Measurements from ENCODE around the gene SESN1.

Gene SESN1

DNA sequence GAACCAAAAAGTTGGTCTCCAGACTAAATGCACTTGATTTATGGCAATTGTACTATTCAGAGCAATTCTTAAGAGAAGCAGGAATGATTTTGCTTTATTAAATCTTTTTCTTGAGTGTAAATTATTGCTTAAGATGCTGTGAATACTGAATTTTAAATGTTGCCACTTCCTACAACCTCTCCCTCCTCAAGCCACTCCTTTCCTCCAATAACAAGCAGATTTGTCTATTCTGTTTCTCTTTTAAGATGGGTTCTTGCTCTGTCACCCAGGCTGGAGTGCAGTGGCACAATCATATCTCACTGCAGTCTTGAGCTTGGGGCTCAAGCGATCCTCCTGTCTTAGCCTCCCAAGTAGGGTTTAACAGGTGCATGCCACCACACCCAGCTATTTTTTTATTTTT is 65.3 kb downstream of the SESN1 start:
- no peak for DNase-seq (ENCODE audit: low spot score)

DNA sequence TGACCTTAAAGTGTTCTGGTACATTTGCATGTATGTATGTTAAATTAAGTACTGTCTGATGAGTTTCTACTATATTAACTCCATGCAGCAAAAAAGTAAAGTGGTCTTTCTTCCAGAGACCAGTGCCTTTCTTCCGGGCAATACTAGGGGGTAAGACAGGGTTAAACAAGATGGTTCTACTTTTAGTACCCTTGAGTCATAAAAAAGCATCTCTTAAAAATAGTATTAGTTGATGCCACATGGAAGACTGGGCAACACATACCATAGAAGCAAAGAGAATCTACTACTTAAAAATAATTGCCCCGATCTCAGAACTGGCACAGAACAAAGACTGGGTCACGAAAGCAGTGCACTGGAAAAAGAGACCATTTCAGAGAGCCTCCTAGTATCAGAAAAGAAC is 66.2 kb downstream of the SESN1 start:
- DNase-seq (ENCODE audit: low spot score) = no peak

DNA sequence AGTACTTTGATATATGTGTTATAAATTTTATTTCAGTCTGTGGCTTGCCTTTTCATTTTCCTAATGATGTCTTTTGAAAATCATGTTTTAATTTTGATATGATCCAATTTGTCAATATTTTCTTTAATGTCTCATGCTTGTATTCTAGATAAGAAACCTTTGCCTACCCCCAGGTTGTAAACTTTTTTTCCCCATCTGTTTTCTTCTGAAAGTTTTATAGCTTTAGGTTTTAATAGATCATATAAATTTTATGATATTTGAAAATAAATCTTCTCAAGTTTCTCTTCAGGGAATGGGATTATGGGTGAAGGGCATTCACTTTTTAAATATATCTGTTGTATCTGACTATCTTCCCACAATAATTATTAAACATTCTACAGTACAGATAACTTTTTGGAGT is 66.7 kb downstream of the SESN1 start:
- no peak for DNase-seq (ENCODE audit: low spot score)

DNA sequence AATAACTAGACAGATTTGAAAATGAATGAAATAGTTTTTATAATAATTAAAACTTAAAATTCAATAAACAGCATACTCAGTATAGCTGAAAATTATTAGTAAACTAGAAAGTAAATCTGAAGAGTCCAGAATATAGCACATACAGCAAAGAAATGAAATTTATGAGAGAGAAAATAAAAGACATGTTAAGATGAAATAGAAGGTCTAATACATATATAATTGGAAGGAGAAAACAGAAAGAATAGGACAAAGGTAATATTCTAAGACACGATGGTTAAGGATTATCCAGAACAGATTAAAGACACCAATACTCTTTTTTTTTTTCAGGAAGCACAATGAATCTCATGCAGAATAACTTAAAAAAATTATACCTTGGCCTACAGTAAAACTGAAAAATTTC is 69.0 kb downstream of the SESN1 start:
- no peak for DNase-seq (ENCODE audit: low spot score)

DNA sequence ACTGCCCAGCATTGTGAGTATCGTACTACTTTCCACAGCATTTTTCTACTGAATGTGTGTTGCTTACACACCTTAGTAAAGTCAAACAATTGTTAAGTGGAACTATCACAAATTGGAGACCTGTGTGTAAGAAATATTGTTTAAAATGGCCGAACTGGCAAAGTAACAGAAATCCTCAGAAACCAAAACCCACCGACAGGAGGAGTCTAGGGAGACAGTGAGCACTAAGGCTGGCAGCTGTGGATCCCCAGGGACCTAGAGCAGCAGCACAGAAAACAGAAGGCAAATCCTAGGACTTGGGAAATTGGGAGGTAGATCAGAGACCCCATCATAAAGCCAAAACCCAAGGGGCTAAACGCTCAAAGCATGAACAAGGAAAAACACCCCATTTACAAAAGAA is 69.9 kb downstream of the SESN1 start:
- DNase-seq (ENCODE audit: low spot score) = no peak

DNA sequence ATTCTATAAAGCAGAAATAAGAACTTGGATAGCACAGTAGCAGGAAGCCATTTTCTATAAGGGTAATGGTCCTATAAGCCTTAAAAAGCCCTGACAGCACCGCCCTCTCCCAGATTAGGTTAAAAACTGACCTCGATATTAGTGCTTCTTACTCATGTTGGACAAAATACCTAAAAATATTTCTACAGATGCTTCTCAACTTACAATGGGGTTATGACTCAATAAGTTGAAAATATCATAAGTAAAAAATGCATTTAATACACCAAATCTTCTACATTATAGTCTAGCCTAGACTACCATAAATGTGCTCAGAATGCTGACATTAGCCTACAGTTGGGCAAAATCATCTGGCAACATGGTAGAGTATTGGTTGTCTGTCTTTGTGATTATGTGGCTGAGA is 70.3 kb downstream of the SESN1 start:
- no peak for DNase-seq (ENCODE audit: low spot score)

DNA sequence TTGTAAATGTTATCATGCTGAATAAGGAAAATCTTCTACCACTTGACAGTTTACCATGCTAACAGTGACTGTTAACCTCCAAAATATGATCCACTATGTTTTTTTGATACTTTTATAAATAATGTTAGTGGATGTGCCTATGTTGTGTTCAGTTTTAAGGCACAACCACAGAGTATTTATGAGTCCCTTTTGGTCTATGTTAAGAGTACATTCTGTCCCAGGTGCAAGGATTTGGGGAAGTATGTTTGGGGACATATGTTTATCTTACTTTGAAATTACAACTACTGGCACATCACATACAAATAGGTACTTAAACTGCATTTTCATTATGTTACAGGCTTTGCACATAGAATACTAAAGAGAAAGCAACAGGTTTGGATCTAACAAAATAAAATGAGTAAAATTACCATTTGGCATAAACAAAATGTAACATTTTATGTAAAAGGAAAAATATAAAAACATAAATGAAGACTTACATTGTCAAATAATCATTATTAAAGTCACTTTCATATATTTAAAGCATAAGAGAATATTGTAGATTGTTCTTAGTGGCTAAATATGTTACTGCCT is 71.2 kb downstream of the SESN1 start:
- no peak for DNase-seq (ENCODE audit: low spot score)

DNA sequence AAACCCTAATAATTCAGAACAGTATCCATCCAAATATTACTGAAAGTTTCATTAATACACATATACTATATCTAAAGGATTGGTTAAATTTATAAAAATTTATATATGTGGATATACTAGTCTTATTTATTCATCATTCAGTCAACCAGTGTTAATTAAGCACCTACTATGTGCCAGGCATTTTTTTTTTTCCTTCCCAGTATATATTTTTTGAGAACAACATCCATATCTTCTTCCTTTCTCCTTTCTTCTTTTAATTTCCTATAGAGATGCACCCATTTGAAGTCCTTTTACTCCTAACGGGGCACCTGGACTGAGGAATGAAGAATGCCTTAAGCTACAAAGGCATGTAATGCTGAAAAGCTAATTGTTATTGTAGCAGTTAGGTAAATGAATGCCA is 72.8 kb downstream of the SESN1 start:
- DNase-seq (ENCODE audit: low spot score) = no peak

DNA sequence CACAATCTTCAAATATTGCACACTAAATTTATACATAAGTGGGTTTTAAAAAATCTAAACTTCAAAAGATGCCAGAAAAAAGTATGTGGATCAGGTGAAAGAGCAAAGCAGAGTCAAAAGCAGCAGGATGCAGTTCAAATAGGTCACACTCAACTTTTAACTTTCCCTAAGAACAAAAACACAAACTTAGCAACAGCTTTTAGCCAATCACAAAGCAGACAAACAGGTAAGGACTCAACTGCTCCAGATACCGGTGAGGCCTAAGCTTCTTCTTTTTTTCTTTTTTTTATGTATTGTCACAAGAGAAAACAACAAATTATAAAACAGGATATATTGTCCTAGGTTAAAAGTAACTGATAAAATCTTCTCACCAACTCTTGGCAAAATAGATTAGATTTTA is 74.7 kb downstream of the SESN1 start:
- no peak for DNase-seq (ENCODE audit: low spot score)

DNA sequence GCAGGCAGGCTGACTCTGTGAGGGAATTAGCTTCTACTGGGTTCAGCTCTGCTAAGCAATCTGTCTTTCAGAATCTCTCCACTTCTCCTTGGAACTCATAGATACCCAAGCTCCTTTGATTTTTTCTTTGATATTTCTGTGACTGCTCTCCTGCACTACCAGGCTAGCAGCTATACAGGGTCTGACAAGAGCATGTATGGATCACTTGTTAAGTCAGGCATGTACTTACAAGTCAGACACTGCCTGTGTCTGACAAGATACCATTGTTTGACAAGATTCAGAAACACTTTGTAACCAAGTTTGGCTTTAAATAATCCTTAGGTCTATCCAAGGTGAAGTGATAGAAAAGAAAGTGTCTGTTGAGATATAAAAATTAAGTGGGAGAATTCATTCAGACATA is 79.5 kb downstream of the SESN1 start:
- DNase-seq (ENCODE audit: low spot score) = no peak

DNA sequence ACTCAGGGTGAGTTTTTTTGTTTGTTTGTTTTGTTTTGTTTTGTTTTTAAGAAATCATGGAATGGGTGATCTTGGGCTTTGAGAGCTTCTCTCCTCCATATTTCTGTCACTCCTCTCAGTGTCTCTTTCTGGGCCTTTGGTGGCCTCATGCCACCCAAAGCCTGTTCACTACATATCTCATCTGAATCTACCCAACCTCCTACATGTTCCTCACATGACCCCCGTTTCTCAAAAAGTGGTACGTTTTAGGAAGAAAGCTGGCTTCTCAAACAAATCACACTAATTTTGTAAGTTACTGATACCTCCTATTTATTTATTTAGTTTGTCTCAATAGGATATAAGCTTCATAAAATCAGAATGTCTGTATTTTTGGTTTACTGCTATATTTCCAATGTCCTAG is 80.0 kb downstream of the SESN1 start:
- no peak for DNase-seq (ENCODE audit: low spot score)

DNA sequence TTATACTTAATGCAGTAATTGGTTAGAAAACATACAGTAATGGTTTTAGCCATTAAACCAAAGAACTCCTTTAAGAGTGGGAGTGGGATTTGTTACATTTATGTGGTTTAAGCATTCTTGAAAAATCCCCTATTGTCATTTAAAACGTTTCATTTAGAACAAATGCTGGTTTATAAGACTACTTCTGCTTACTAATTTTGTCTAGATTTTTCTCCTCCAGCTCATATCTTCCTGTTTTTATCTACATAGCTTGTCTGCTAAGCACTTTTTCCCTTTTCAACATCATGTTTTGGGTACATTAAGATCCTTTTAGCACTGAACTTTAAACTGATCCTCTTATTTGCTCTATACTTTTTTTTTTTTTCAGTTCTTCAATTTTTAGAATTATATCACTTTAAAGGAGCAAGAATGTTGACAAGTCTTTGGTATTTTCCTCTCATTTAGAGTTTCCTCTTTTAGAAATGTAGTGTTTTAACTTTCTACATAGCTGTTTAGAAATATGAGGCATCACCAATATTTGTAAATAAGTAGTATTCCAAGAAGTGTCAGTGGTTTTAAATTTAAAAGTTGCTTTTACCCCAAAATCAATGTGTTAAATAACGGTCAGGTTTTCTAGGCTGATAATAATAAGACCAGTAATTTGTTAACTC is 80.9 kb downstream of the SESN1 start:
- DNase-seq (ENCODE audit: low spot score) = no peak

DNA sequence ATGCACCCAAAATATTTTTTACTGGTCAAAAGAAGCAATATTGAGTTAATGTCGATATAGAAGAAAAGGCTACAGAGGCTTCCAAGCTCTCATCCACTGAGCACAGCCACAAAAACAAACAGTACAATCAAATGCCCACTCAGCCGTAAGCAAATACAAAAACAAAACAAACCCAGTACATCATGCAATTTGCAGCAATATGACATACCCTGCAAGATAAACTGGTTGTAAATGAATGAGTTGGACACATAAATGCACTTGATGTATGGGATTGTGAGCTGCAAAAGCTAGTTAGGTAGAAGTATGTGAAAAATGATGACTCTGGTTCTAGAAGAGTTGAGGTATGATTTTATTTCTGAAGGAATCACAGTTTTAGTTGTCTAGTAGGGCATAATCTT is 83.9 kb downstream of the SESN1 start:
- DNase-seq (ENCODE audit: low spot score) = peak; percentile 12

DNA sequence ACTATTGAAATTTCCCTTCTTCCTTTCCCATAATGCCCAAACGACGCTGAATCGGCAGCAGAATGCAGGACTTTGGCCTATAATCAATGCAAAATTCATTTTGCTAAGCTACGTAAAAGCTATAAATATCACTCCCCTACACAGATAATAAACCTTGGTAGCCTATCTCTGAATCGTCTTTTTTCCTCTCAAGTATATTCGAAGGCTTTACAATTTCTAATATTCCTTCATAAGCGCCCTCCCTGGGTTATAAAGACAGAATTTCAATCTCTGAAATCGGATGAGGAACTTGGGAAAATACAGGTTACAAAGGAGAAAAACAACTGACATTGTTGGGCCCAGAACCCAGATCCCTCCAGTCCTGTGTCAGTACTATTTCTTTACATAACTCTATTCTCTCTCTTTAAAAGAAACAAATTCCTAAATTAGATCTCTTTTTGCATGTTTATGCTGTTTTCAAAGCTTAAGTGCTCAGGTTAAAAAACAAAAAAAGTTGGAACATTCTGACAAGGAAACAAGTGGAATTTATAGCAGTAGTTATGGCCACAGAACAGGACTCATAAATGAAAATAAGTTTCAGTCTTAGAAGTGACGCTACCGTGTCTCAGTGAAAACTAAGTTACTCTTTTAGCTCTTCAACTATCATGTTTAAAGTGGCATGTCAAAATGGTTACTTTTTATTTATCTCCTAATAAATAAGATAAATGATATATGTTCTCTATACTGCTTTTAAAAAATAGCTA is 84.5 kb downstream of the SESN1 start:
- DNase-seq (ENCODE audit: low spot score) = no peak

DNA sequence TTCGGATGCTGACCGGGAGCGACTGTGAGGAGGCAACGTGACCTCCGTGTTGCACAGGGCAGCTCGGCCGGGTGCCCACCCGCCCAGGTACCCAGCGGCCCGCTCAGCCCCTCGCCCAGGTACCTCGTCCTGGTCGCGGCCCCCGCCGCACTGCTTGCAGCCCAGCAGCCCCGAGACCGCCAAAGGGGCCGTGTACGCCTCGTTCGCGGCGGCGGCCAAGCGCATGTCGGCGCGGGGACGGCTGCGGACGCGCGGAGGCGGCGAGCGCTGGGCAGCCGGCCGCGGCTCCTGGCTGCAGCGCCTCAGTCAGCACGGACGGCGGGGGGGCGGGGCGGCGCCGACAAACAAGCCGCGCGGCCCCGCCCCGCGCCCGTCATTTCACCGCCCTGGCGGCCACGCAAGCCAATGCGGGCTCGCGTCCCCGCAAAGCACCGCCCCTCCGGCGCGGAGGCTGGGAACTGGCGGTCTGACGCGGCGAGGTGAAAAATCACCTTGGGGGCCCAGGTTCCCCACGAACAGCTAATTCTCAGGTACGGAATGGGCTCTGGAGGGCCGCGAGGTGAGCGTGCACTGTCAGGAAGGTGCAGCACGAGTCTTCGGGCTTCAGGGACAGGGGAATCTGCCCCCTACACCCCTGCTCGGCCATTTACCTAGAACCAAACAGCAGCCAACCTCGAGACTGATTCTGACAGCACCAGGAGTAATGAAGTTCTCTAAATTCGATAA is 85.2 kb downstream of the SESN1 start:
- peak; percentile 55 for DNase-seq (ENCODE audit: low spot score)

DNA sequence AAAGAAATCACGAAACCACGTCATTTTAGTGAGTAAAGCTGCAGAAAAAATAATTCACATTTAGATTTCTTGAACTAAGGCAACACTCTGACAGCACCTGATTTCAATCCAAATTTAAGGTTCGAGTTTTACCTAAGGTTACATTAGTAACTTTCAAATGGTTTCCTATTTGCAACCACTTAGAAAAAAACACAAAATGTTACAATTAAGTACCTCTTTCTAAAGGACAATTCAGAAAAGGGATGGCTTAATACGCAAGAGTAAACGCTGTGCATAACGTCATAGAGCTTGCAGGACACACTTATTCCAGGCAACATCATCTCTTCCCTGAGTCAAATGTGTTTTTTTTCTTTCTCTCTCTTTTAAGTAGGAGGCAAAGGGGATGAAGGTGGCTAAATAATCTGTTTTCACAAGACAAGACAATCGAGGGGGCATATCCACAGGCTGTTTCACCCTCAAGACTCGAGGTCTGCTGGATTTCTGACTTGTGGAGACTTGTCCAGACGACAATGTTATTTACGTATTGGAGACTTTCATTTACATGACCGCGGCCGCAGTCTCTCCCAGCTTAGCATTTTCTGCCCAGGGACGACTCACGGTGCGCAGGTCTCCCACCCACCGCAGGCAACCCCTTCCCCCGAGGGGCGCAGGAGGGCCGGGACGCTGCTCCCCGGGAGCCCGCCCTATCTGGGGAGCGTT is 86.0 kb downstream of the SESN1 start:
- DNase-seq (ENCODE audit: low spot score) = peak; percentile 8

DNA sequence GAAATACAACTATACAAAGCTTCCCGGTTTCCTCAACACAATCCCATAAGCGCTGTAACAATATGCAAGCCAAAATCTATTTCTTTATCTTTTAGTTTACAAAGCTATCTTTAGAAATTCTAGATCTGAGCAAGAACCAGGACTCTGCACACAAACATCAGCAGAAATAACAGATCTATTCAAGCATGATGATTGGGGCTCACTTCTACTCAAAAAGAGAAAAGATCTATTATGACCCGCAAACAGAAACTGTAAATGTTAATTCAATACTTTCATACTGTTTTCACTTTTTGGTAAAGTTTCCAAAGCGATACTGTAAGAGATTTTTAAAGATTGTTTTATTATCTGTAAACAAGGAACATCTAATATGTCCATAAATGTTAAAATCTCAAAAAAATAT is 86.6 kb downstream of the SESN1 start:
- DNase-seq (ENCODE audit: low spot score) = no peak

DNA sequence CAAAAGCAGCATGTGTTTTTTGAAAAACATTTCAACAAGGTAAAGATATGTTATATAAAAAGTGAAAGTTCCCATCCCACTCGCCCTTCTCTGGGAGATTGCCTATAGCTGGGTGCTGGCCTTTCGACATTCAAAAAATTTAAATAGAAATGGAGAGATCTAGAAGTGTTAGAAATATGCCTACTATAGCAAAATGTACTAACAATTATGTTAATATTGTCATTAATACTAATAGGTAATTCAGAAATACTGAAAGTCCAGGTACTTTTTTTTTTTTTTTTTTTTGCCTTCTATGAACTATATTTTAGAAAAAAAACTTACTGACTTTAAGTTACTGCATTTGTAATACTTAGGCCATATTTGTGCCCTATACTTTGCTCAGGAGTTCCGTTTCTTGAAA is 87.1 kb downstream of the SESN1 start:
- DNase-seq (ENCODE audit: low spot score) = no peak

DNA sequence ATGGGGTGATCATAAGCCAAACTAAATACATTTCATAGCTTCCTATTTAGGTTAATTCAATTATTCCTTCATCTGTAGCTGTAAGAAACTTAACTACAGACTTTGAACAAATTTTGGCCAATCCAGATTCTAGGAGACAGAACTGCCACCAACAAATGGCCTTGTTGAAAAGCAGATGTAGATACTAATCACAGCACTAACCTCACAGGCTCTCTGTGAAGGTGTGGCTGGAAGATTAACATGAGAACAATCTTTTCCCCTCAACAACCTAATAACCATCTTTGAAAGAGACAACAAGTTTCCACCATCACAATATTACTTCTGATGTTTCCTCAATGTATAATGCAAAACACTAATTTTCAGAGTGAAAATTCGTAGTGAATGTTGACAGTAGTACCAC is 87.8 kb downstream of the SESN1 start:
- DNase-seq (ENCODE audit: low spot score) = no peak

DNA sequence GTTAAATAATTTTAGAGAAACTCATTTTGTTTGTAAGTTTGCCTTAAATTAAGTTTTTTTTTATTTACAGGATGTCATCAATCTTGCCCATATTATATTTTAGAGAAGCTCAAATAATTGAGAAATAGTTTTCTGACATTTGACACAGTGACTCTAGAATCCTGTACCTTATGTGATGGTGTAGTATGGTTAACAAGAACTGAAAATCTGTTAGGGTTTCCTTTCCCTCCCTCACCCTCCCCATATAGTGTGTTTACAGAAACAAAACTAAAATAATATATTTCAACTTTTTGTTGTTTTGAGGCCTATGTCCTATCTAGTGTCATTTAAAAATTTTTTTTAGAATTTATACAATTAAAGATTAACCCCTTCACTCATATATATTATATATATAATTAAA is 91.8 kb downstream of the SESN1 start:
- DNase-seq (ENCODE audit: low spot score) = no peak

DNA sequence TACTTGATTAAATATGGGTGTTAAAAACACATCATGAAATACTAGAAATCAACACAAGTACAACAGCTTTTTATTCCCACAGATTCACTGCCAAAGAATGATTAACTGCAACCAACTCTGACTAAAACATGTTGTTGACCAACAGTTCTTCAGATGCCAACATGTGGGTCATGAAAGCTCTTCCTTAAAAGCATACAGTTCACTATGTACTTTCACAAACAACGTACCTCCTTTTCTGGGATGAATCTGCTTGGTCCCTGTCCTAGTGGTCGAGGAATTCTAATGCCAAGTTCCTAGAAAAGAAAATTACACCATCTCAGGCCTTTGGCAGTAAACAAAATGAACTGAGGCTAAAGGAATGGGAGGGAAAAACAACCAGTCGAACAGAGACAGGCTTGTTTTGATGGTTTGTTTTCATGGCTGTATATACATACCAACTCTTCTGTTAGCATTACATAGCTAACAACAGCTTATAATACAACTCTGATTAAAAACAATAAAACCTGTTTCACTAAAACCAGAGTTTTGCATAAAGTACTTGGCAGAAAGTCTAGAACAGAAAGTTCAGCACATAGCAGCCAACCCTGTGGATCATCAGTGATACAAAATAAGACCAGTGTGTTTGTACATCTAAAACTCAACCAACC is 92.5 kb downstream of the SESN1 start:
- no peak for DNase-seq (ENCODE audit: low spot score)

DNA sequence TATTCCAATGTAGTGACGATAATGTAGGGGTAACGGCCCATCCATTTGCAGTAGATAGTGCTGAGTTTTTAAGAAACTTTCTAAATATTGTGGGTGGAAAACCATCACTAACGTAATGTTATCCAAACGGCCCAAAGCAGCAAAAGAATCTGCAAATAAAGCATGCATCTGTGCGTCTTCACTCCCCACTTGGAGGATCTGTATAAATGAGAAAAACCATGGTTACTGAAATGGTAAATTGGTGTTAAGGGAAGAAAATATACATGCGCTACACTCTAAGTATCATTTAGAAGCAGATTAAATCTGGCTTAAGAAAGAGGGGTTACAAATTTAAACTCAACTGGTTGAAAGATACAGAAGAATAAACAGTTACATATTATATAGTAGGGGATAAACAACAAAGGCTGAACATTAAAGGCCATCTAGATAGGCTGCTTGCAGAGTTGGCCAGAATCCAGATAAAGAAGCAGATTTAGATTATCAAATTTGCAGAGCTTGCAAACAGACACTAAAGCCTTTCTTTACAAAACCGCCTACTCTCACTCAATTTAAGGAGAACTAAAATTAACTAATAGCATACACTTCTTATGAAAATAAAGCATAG is 93.3 kb downstream of the SESN1 start:
- DNase-seq (ENCODE audit: low spot score) = no peak
